Liver (tissue), 3 donors: ENCODE results near the gene DHRS12.

Experiments used
- CTCF ChIP-seq: fragments of 150-350 bp; IDR thresholded peaks from 2 replicates; pipeline ENCODE4 v1.5.1; 2017; ENCODE audit warnings: improper control_type of control experiment, low read depth, low read length; ENCODE audit not compliant: missing input control
- EGR1 ChIP-seq, 2 donors: IDR thresholded peaks; 2 replicates each; pipeline ENCODE4 v1.6.1; 2016 to 2018; ENCODE audit warnings: antibody characterized with exemption in 2 of 2, low read depth in 2 of 2
- GABPA ChIP-seq, 2 donors: IDR thresholded peaks in 1 of 2; conservative IDR thresholded peaks in 1 of 2; 2 replicates each; pipeline ENCODE4 v1.6.1; 2016; ENCODE audit warnings: antibody characterized with exemption in 2 of 2, mild to moderate bottlenecking in 1 of 2, moderate library complexity in 1 of 2
- MAX ChIP-seq: IDR thresholded peaks from 2 replicates; pipeline ENCODE4 v1.6.1; 2016; ENCODE audit warnings: antibody characterized with exemption
- RAD21 ChIP-seq, 2 donors: IDR thresholded peaks; 2 replicates each; pipeline ENCODE4 v1.6.1; 2016; ENCODE audit warnings: antibody characterized with exemption in 2 of 2, mild to moderate bottlenecking in 2 of 2
- REST ChIP-seq: IDR thresholded peaks from 2 replicates; pipeline ENCODE4 v1.6.1; 2016; ENCODE audit warnings: antibody characterized with exemption, mild to moderate bottlenecking
- SP1 ChIP-seq: IDR thresholded peaks from 2 replicates; pipeline ENCODE4 v1.6.1; 2018; ENCODE audit warnings: antibody characterized with exemption, mild to moderate bottlenecking
- TAF1 ChIP-seq: conservative IDR thresholded peaks from 2 replicates; pipeline ENCODE4 v1.6.1; 2016; ENCODE audit warnings: antibody characterized with exemption, mild to moderate bottlenecking
- ZBTB33 ChIP-seq: IDR thresholded peaks from 2 replicates; pipeline ENCODE4 v1.6.1; 2016; ENCODE audit warnings: antibody characterized with exemption
- donor health status: healthy.
- donor health status: healthy.

GRCh38 chr13:51818276-51818675 is 14.3 kb upstream of the DHRS12 start:
- no peak for TF ChIP-seq CTCF
- no peak for TF ChIP-seq ZBTB33
- TF ChIP-seq EGR1 (IDR thresholded peaks at IDR 0.05; ENCODE audit: low read depth in 2 of 2), result no peak
- TF ChIP-seq TAF1, result no peak
- no peak for TF ChIP-seq SP1
- TF ChIP-seq REST, result no peak
- no peak for TF ChIP-seq GABPA (IDR thresholded peaks at IDR 0.05 in 1 of 2, conservative IDR thresholded peaks at IDR 0.05 in 1 of 2)
- TF ChIP-seq MAX, result no peak
- no peak for TF ChIP-seq RAD21 (IDR thresholded peaks at IDR 0.05)
